Measurements from ENCODE around the gene SPCS3.
A peak's percentile ranks its signal among the peaks of the same experiment; 100 is the strongest.
"Not testable (repeated sequence)": the region's sequence is repeated elsewhere in the genome, so short reads cannot be mapped to it uniquely, and the experiment has no call there.

The SPCS3 gene

DNA sequence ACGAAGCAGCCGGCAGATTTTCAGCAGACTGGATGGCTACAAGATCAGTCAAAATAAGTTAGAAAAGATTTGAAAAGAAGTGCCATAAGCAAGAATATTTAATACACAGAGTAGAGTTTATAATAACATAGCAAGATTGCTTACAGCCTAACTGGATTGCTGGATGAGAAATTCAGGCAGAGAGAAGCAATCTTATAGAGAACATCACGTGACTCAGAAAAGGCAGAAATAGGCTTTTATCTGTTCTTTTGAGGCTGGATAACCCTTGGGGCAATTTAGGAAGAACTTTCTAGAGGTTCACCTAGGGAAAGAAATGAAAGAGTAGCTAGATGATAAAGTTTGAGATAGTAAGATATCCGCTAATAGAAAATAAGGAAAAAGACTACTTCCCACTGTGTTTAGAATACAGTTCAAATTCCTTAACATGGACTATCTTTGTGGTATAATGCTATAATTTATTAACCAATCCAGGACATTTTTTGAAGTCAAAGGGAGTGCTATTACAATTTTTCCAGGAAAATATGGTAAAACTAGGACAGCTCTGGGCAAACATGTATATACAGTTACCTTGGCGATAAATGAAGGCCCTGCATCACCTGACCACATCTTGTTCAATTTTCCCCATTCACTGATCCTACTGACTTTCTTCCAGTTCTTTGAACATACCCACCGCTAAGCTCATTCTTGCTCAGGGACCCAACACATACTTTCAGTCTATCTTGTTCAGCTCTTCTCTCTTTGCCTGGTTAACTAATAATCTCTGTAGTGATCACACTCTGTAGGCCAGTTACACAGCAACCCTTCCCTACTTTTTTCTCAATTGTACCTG, 12.7 kb upstream of the SPCS3 start:
- DNase-seq = no peak

DNA sequence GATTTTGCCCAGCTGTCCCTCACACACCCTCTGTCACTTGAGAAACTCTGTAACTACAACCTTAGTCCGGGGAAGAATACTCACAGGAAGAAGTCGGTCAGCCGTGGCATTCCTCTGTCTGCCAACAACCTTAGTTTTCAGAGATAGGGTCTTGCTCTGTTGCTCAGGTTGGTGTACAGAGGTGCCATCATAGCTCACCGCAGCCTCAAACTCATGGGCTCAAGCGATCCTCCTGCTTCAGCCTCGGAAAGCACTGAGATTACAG, 12.2 kb upstream of the SPCS3 start:
- DNase-seq = no peak

DNA sequence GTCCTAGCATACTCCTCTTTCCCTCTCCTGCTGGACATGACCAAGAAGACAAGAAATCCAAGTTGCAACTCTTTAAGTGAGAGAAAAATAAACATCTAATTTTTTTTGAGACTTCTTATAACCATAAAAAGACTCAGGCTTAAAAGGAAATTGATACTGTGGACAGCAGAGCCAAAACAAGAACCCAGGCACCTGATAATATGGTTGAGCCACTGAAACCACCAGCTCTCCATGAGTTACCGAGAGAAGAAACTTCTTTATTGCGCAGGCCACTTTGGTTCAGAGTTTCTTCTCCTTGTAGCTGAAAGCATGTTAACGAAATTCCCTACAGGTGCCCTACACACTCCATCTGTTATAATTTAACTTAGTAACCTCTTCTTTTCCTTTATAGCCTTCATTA, 11.3 kb upstream of the SPCS3 start:
- DNase-seq = no peak

DNA sequence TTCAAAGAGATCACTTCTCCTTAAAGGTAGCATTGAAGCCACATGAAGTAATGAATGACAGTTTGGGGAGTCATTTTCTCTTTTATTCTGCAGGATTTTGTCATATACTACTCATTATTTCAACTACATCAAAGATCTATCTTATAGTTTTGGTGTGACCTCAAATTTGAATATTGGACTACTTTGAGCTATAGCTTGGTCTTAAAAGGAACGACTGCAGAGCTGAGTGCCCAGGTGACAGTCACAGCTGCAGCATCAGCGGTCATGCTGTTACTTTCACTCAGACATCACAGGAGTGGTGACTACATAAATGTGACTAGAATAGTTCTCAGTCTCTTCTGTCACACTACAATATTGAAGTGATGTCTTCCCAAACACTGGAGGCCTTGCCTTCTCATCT, 10.7 kb upstream of the SPCS3 start:
- no peak for DNase-seq

DNA sequence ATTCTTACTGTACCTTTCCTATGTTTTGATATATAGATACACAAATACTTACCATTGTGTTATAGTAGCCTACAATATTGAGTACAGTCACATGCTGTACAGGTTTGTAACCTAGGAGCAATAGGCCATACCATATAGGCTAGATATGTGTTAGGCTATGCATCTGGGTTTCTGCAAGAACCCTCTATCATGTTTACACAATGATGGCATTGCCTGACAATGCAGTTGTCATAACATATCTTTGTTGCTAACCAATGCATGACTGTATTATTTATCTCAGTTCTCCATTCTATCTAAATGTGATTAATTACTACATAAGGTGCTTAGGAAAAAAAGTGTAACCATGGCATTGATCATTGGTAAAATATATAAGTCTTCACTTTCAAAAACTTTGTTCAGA, 10.0 kb upstream of the SPCS3 start:
- DNase-seq = no peak

DNA sequence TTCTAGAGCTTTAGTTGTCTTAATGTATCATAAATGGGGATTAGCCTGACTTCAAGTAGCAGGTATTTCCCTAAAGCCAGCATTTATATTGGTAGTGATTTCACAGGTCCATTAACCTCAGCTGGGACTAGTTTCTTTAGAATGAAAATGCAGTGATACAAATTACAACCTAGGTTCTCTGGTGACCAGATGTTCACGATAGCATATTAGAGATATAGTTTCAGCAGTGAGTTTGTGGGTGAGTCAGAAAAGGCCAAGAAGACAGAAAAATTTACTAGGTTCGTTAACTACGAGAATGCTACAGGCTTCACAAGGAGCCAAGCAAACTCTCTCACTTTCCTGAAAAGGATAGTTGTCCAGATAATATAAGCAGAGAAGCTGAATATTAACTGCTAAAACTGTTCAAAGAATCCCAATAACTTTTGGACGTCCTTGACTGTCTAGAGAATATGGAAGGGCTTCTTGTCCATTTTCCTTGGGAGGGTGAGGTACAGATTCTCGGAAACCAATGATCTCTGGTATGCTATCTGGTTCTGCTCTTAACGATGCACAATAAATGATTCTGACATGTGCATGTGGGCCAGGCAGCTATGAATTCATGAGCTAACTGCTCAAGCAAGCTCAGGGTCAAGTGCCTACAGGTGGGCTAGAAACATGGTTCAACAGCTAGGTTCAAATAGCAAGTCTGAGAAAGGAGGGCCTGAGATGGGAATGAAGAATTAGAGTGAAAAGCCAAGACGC, 6.0 kb upstream of the SPCS3 start:
- DNase-seq = no peak

DNA sequence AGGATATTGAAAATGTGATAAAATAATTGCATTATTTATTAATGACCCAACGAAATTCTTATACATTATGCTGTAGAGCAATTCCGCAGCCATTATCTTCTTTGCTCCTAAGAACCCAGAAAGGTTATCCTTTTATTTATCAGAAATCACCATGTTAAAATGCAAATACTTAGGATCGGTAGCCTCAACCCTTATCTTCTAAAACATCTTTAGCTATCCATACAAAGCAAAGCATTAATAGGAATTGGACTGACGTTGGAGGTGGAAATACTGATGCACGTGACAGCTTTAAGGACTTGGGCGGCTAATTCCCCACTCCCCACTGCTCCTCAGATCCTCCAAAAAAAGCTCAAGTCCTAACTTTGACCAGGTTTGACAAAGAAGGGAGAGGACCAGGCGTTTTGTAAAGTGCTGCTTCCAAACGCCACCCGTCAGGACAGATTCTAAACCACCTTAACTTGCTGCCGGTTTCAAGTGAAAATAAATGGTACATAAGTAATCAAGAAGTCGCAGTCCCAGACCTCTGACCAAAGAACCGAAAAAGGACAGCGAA, 539 bp upstream of the SPCS3 start:
- DNase-seq = peak; percentile 46

DNA sequence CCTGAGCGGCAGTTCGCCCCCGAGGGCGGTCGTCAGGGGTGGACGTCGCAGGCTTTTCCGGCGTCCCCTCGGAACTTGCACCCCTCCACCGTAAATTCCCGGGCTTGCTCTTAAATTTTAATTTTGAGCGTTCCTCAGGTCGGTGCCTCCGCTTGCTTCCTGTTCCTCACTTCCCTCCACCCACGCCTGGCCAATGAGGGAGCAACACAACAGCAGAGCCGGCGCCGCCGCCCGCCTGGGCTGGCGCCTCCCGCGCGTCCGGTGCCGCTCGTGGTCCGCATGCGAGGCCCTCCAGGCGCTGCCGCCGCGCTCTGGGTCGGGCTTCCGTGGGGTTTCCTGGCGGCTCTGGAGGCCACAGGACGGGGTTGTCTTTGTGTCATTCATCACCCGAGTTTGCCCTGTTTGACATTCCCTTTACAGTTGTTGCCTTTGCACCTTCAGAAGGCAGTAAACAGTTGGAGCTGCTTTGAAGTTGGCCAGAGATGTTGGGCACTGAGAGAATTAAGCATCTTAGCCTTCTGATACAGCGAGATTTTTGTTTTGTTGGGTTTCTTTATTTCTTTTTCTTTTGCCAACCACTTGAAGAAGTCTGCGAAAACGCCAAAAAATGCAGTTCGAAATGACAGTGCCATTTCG, 692 bp downstream of the SPCS3 start:
- DNase-seq = peak; percentile 51

DNA sequence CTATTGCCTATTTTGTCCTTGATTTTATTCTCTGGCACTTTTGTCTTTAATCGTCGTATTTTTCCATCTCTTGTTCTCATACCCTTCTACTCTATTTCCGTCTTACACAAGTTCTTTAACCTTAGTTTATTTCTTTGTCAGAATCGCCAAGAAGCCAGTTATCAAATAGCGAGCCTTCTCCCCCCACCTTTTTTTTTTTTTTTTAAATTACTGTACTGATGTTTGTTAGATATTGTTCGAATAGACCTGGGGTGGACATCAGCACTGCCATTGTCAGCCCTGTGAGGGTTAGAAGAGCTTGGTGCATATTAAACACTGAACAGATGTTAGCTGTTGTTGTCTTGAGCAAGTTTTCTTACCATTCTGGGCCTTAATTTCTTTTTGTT, 1.2 kb downstream of the SPCS3 start:
- DNase-seq = no peak

DNA sequence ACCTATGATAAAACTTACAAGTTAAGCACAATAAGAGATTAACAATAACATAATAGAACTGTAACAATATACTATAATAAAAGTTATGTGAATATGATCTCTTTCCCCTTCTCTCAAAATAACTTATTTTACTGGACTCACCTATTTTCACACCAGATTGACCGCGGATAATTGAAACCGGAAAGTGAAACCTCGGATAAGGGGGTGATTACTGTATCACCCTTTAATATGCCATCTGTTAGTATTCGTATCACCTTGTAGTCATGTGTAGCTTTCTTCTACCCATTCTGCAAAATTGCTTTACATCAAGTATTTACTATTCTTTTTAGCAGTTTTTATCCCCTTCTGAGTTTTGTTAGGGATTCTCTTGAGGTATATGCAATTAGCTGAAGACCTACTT, 1.8 kb downstream of the SPCS3 start:
- DNase-seq = no peak

DNA sequence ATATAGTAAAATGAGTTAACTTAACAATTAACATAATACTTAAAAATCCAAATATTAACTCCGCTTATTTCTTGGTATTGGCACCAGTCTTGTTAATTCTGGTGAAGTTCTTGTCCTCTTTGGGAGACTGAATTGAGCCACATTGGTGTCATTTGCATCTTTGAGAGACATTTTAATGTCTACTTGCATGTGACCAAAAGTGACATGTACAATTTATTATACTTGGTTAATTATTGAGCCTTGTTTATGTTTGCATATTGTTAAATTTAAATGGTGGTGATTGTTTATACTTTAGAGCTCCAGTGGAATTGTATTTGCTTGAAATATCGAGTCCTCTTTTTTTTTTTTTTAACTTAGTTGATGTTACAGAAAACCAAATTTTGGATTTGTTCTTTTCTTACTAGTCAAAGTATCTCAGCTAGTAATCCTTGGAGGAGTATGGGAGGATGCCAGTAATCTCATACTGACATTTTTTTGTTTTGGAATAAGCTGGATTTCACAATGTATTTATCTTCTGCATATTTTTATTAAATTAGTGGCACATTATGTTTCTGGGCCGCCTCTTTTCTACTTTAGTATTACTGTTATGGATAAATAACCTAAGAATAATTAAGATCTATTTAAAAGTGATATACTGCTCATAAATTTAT, 3.9 kb downstream of the SPCS3 start:
- DNase-seq = no peak

DNA sequence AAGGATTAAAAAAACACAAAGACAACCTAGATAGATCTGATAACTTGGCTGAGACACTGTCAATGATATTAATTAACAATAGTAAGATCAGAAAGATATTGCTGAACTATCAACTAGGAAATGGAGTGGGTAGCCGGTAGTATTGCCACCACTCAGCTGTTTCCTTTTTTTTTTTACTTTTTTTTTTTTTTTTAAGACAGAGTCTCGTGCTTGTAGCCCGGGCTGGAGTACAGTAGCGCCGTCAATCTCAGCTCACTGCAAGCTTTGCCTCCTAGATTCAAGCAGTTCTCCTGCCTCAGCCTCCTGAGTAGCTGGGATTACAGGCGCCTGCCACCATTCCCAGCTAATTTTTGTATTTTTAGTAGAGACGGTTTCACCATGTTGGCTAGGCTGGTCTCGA, 5.1 kb downstream of the SPCS3 start:
- not testable (repeated sequence) for DNase-seq

DNA sequence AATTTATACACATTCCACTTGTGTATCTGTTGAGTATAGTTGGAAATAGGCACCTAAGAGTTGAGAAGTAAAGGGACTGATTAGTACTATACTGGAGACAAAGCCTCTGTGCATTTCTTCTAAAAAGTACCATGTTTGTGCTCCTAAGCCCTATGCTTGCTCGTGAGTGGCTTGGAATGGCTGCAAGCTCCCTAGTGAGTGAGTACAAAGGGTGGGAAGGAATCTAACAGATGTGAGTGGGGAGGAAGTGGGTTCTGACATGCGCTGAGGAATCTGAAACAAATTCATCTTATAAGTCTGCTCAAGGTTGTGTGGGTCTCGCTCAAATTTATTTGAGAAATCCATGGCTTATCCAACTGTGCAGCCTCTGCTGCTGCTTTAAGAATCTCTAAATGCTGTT, 13.3 kb downstream of the SPCS3 start:
- DNase-seq = no peak

DNA sequence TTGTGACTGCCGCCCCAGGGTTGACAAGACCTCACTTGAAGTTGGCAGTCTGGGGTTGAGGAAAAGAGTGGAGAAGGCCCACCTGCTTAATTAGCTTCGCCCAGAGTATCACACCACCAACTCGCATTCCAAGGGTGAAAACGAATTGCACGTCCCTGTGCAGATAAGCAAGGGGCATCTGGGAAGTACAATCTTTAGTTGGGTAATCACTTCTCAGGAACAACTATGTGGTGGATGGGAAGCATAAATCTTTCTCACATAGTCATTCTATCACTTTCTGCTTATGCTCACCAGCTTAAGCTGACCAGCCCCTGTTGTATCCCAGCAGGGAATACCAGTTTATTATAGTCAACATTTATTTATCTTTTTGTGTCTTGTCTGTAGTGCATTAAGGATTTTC, 14.3 kb downstream of the SPCS3 start:
- DNase-seq = no peak

DNA sequence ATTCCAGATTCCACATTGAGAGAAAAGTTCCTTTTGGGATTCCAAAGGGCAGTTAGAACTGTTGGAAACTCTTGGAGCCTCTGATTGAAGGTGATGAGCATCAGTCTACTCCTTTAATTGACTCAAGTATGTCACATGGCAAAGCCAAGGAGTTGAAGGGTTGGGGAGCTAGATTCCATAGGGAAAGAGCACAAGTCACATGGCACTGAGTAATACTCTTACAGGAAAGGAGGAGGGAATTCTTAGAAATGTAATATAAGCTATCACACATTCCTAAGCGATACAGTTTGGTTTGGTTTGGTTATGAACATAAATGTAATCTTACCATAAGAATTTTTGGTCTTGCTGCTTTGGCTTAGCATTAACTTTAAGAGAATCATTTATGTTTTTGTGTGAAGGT, 15.7 kb downstream of the SPCS3 start:
- no peak for DNase-seq

DNA sequence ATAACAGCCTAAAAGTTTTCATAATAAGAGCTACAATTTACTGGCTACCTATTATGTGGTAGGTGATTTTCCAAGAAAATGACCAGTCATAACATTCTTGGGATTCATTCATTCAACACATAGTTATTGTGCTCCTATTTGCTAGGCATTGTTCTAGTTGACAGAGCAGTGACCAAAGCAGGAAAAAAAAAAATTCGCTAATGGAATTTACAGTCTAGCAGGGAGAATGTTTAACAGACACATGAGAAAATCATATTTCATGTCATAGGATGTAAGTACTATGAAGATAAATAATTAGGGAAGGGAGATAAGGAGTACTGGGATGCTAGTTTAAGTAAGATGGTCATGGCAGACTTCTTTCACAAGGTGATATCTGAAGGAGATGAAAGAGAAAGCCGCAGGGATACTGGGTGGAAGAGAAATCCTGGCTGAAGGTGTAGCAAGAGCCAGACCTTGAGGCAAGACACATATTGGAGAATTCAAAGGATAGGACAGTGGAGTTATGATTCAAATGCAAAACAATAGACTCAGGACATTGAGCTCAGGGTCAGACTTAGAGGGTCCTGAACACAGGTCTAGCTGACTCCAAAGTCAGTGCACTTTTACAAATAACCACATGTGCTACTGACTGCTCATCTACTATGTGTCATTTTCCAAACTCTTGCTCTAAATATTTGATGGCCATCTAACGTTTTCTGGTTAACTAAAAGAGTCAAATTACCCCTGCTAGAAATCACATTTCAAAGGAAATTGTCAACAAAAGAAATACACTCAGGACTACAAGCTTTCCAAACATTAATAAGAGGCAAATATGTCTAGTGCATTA, 20.4 kb downstream of the SPCS3 start:
- DNase-seq = no peak

DNA sequence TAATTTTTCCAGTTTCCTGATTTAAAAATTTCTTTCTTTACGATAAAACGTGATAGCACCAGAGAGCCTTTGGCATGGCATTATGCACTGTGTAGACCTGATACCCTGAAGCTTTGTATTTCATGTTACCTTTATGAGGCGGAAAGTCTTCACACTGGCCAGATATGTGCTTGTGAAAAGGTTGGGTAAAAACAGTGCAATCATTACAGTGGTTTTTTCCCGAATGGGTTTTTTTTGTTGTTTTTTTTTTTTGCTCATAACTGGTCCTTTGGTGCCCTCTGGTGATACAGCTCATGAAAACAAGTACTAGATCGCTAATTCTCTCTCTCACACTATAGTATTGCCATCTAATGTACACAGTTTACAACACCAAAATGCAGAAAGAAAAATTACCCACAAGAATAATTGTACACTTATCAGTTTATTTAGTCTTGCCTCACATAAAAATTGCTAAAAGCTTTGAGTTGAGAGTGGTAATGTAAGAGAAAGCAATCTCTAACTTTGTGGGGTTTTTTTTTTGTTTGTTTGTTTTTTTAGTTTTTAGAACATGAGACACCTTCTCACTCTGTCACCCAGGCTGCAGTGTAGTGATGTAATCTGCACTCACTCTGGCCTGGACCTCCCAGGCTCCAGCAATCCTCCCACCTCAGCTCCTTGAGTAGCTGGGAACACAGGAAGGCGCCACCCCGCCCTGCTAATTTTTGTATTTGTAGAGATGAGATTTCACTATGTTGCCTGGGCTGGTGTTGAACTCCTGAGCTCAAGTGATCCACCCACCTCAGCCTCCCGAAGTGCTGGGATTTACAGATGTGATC, 21.3 kb downstream of the SPCS3 start:
- no peak for DNase-seq

DNA sequence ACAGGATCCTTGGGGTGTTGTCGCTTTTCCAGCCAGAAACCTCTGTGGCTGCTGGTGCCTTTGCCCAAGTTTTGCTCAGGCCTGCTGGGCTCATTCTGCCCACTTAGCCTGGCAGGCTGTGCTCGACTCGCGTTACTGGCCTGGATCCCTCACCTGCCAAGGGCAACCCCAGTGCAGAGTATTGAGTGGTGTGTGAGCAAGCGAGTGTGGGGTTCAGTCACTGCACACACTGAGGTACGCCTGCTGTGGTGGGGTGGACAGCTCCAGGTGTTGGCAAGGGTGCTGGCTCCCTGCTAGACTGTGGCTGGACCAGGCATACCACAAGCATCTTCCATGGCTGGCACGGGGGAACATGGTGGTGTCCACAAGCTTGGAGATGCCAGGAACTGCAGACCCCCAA, 22.6 kb downstream of the SPCS3 start:
- no peak for DNase-seq

DNA sequence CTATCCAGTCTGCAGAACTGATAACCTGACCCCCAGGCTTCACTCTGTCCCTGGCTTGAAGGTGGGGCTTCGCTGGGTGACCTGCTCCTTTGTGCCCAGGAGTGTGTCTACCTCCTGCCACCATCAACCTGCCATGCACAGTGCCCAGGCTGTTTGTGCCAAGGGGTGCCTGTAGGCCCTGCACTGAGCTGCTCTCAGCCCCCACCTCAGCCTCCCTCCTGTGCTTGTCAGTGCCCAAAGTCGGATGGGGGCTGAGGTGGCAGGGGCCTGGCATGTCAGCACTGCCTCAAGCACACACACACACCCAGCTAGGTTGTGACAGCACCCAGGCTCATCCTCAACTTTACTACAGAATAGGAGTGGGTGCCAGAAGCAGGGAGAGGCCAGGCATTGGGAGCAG, 23.5 kb downstream of the SPCS3 start:
- DNase-seq = no peak

DNA sequence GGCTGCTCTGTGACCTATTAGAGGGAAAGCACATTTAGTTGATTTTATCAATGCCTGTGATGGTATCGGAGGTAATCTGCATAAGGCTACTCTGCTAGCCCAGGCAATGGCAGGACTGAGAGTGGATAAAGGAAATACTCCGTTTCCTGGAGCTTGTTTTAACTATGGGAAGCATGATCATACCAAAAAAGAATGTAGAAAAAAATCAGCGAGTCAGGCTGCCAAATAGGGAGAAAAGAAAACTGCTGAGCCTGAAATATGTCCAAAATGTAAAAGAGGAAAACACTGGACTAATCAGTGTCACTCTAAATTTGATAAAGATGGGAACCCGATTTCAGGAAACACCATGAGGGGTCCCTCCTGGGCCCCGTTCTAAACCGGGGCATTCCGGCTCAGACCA, 25.6 kb downstream of the SPCS3 start:
- not testable (repeated sequence) for DNase-seq

DNA sequence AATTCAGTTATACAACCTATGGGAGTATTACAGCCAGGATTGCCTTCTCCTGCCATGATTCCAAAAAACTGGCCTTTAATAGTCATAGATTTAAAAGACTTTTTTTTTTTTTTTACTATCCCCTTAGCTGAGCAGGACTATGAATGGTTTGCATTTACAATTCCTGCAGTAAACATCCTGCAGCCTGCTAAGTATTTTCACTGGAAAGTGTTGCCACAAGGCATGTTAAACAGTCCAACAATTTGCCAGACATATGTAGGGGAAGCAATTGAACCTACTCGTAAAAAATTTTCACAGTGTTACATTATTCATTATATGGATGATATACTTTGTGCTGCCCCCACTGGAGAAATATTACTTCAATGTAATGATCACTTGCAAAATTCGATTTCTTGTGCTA, 27.1 kb downstream of the SPCS3 start:
- not testable (repeated sequence) for DNase-seq

DNA sequence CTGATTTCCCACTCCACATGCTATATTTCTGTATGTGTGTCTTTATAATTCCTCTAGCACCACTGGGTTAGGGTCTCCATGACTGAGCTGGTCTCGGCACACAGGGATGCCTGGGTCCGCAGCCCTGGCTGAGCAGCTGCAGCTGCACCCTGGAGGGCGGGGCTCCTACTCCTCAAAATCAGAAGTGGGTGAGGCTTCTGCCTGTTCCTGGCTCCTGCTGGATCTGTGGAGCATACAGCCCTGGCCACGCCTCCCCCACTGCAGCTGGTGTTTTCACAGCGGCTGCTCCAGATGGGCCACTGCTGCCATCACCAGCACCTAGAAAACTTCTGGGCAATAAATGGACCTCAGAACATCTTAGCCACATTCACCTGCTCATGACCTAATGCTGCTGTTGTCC, 30.9 kb downstream of the SPCS3 start:
- DNase-seq = no peak

All from NCI-H774 (cell line).